Measurements from ENCODE around the gene PCDHGA4. TPM values are rescaled to one million over a fixed set of nuclear protein-coding genes. Genes with fewer than 3 reads are reported as not detected.

The PCDHGA4 gene
- total and polyA plus RNA-seq, 8 donors, result 0.08 to 9.3 (median 2.0) TPM; not detected in 2

DNA sequence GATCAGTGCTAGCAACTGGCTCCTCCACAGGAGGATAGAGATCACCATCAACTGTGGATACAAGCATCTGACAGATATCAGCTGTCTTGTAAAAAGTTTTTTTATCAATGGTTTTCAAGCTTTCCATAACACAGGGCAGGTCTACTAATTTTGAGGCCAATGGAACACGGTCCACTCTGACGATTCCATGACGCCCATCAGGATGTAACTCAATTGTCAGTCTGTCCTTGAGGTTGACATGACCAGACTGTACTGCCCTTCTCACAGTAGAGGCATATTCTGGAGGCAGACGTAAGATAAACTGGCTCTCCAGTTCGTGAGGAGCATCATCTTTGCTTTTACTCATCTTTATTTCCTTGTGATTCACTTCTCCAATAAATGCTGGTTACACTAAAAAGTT, 35.1 kb upstream of the PCDHGA4 start:
- H3K27me3 ChIP-seq, result no peaks in the 10 kb centered on the region
- intact Hi-C loops (cut with DNase I; ENCODE audit: low total_unique reads), result loop anchor here (10.0 kb wide), 1 partner anchor 215 kb away; no protein-coding TSS in a partner anchor
- 70 to 79% (median 76%) methylated on average over 5 of the region's 5 CpGs for WGBS, 5 donors
- peaks cover 14 to 52% (median 48%) of the 10 kb centered on the region in 4 donors for H3K36me3 ChIP-seq
- peaks cover 0 to 12% (median 8%) of the 10 kb centered on the region in 4 donors for H3K4me1 ChIP-seq
- peaks cover 59 to 91% (median 75%) of the 10 kb centered on the region in 4 donors for H3K9me3 ChIP-seq
- DNase-seq, result no peak
- peak overlapping the region; percentile 63 to 82 (median 72) for H3K4me3 ChIP-seq
- TF ChIP-seq POLR2AphosphoS5 (IDR thresholded peaks at IDR 0.05) (no peak), POLR2A (IDR thresholded peaks at IDR 0.05) (no peak), EP300 (IDR thresholded peaks at IDR 0.05) (no peak)
- TF ChIP-seq, protein P1, sequence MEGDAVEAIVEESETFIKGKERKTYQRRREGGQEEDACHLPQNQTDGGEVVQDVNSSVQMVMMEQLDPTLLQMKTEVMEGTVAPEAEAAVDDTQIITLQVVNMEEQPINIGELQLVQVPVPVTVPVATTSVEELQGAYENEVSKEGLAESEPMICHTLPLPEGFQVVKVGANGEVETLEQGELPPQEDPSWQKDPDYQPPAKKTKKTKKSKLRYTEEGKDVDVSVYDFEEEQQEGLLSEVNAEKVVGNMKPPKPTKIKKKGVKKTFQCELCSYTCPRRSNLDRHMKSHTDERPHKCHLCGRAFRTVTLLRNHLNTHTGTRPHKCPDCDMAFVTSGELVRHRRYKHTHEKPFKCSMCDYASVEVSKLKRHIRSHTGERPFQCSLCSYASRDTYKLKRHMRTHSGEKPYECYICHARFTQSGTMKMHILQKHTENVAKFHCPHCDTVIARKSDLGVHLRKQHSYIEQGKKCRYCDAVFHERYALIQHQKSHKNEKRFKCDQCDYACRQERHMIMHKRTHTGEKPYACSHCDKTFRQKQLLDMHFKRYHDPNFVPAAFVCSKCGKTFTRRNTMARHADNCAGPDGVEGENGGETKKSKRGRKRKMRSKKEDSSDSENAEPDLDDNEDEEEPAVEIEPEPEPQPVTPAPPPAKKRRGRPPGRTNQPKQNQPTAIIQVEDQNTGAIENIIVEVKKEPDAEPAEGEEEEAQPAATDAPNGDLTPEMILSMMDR (IDR thresholded peaks at IDR 0.05), result no peak
- H3K27ac ChIP-seq, result peak overlapping the region in 2 of 5 donors; percentile 92 to 95

DNA sequence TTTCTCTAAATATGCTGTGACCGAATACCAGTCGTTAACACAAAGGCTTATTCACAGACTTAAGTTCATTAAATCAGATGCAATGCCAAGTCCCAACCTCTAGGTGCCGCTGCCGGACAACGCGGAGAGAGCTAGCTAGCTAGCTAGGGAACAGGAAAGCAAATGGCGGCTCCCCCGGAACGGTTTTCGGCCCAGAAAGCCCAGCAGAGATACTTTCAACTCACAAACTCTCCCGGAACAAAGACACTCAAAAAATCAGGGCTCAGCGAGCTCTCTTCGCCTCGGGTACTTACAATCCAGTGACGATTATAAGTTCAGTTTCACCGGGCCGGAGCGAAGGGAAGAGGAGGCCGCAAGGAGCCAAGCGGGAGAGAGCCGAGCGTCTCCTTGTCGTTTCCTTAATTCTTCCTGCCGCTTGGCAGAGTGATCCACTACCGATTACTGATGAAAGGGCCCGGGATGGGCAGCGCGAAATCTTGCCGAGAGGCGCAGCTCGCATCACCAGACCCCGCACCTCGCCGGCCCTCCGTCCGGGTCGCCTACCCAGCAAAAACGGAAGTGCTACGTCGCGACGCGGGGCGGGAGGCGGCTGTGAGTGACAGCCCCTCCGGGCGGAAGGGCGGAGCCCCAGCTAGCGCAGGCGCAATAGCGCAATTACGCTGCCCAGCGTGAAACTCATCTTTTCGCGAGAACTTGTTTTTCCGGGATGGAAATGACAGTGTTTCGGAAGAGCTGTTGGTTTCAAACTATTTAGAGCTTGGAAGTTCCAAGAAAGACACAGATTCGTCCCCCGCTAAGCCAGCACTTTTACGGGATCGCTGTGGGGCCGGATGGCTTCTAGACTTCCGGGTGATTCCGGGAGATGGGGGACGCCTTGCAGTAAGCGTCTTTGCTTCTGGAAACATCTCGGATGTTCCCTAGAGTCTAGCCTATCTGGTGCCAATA, 34.3 kb upstream of the PCDHGA4 start, which contains the start of gene TAF7:
TAF7 (minus strand) TSS at position 560 of the 945 bp plus-strand sequence. CDS start 740 bp downstream, outside the sequence.
- peak within 1 kb of the TSS; percentile 63 to 82 (median 72) for H3K4me3 ChIP-seq
- H3K27me3 ChIP-seq, result no peaks in the 10 kb centered on the region
- DNase-seq, result peak; percentile 88 to 97
- peak within 1 kb of the TSS; percentile 92 to 95 (median 93) for H3K27ac ChIP-seq
- H3K36me3 ChIP-seq, result peaks cover 14 to 44% (median 43%) of the 10 kb centered on the region in 4 donors
- H3K9me3 ChIP-seq, result peaks cover 53 to 91% (median 71%) of the 10 kb centered on the region in 4 donors
- WGBS, 5 donors, result 2% methylated on average over 63 to 67 of the region's 67 CpGs
- TF ChIP-seq POLR2AphosphoS5 (IDR thresholded peaks at IDR 0.05) (peak; percentile 96 to 98 (median 96)), EP300 (IDR thresholded peaks at IDR 0.05) (peak; percentile 35), POLR2A (IDR thresholded peaks at IDR 0.05) (peak in 2 of 4 donors; percentile 50 to 82)
- TF ChIP-seq, protein P1 (IDR thresholded peaks at IDR 0.05), result peak in 5 of 7 experiments; percentile 60 to 77 (median 67)
- H3K4me1 ChIP-seq, result peaks cover 0 to 12% (median 8%) of the 10 kb centered on the region in 4 donors
- intact Hi-C loops (cut with DNase I; ENCODE audit: low total_unique reads), result loop anchor here (10.0 kb wide), 1 partner anchor 214 kb away; no protein-coding TSS in a partner anchor

- Histone ChIP-seq H3K27ac (no peak overlapping the region), H3K4me1 (peaks cover 0 to 12% (median 8%) of the 10 kb centered on the region in 4 donors), H3K4me3 (no peak overlapping the region), H3K27me3 (peaks cover 0 to 8% (median 0%) of the 10 kb centered on the region in 3 donors), H3K36me3 (peaks cover 12 to 27% (median 26%) of the 10 kb centered on the region in 4 donors), H3K9me3 (peaks cover 40 to 91% (median 69%) of the 10 kb centered on the region in 4 donors)
- intact Hi-C loops (cut with DNase I; ENCODE audit: low total_unique reads), result loop anchor here (10.0 kb wide), 1 partner anchor 213 kb away; no protein-coding TSS in a partner anchor
- WGBS, 5 donors, result 78 to 86% (median 81%) methylated on average over 3 of the region's 3 CpGs
- no peak for TF ChIP-seq POLR2A (IDR thresholded peaks at IDR 0.05)
- TF ChIP-seq POLR2AphosphoS5 (IDR thresholded peaks at IDR 0.05), result no peak
- TF ChIP-seq EP300 (IDR thresholded peaks at IDR 0.05), result no peak
- TF ChIP-seq, protein P1 (IDR thresholded peaks at IDR 0.05), result no peak
- DNase-seq, result no peak
Observed at GRCh38 chr5:141322261-141322660, 32.6 kb upstream of the PCDHGA4 start.
